Mesothelial cell of epicardium (in vitro differentiated cells): Measurements from ENCODE around the gene FAM32A. TPM values are rescaled to one million over a fixed set of nuclear protein-coding genes. Genes with fewer than 3 reads are reported as not detected.

Source experiments
- DNase-seq, 2 experiments: peaks; one replicate each; pipeline ENCODE4 v3.0.0; 2021; ENCODE audit warnings: low spot score in 2 of 2; ENCODE audit not compliant: unreplicated experiment in 2 of 2
- H3K27ac Mint-ChIP-seq: 2 replicates; pipeline ENCODE4 v1.8.0; 2021; ENCODE audit warnings: mixed read lengths
- H3K27me3 Mint-ChIP-seq: 2 replicates; pipeline ENCODE4 v1.8.0; 2021; ENCODE audit warnings: low read depth, mixed read lengths
- H3K36me3 Mint-ChIP-seq: 2 replicates; pipeline ENCODE4 v1.8.0; 2021; ENCODE audit warnings: mixed read lengths
- H3K4me1 Mint-ChIP-seq: 2 replicates; pipeline ENCODE4 v1.8.0; 2021; ENCODE audit warnings: mixed read lengths
- H3K4me3 Mint-ChIP-seq: 2 replicates; pipeline ENCODE4 v1.8.0; 2021; ENCODE audit warnings: mild to moderate bottlenecking, moderate library complexity, mixed read lengths
- H3K9me3 Mint-ChIP-seq: 2 replicates; pipeline ENCODE4 v1.8.0; 2021; ENCODE audit warnings: mixed read lengths
- total RNA-seq: library from RNA; stranded (reverse); gene quantifications from 3 replicates; pipeline ENCODE4 v1.2.1, GENCODE V29; 2021
- TF ChIP-seq, protein P1 (sequence below): fragments of 200-600 bp; sonication (generic); IDR thresholded peaks from one replicate; pipeline ENCODE4 v1.5.0; 2021; ENCODE audit warnings: antibody characterized with exemption; ENCODE audit not compliant: unreplicated experiment

Gene FAM32A
- total RNA-seq, 1 donor from 2014 or later, result 90.3 TPM

DNA sequence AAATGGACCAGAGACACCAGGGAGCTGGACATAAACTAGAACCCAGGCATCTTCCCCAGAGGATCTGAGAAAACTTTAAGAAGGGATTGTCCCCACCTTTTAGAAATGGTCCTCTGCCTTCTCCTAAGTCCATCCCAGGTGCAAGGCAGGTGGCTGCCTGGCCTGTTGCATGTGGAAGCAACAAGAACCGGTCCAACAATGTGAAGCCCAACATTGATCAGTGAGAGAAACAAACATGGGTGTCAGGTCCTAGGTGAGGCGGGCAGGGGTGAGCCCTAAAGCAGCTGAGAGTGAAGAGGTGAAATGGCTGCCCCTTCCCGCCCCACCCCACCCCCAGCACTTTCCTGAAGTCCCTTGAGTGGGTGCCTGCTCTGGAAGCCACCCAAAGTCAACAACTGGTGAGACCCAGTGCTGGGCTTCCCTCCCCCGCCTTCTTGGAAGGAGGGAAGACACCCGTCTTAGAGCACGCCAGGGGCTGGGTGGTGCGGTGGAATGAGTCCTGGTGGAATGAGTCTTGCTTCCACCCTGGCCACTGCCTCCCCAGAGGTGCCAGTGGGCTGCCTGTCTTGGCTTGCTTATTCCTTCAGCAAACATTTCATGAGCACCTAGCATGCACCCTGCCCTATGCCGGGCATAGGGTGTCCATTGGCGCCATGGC, 14.2 kb downstream of the FAM32A start:
- peaks cover 15% of the 10 kb centered on the region for H3K4me1 Mint-ChIP-seq
- no peak for DNase-seq
- H3K4me3 Mint-ChIP-seq, result peak overlapping the region; percentile 70
- H3K27me3 Mint-ChIP-seq, result no peaks in the 10 kb centered on the region
- TF ChIP-seq, protein P1, sequence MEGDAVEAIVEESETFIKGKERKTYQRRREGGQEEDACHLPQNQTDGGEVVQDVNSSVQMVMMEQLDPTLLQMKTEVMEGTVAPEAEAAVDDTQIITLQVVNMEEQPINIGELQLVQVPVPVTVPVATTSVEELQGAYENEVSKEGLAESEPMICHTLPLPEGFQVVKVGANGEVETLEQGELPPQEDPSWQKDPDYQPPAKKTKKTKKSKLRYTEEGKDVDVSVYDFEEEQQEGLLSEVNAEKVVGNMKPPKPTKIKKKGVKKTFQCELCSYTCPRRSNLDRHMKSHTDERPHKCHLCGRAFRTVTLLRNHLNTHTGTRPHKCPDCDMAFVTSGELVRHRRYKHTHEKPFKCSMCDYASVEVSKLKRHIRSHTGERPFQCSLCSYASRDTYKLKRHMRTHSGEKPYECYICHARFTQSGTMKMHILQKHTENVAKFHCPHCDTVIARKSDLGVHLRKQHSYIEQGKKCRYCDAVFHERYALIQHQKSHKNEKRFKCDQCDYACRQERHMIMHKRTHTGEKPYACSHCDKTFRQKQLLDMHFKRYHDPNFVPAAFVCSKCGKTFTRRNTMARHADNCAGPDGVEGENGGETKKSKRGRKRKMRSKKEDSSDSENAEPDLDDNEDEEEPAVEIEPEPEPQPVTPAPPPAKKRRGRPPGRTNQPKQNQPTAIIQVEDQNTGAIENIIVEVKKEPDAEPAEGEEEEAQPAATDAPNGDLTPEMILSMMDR, result no peak
- no peak overlapping the region for H3K27ac Mint-ChIP-seq
- H3K9me3 Mint-ChIP-seq, result no peaks in the 10 kb centered on the region
- peaks cover 15% of the 10 kb centered on the region for H3K36me3 Mint-ChIP-seq

DNA sequence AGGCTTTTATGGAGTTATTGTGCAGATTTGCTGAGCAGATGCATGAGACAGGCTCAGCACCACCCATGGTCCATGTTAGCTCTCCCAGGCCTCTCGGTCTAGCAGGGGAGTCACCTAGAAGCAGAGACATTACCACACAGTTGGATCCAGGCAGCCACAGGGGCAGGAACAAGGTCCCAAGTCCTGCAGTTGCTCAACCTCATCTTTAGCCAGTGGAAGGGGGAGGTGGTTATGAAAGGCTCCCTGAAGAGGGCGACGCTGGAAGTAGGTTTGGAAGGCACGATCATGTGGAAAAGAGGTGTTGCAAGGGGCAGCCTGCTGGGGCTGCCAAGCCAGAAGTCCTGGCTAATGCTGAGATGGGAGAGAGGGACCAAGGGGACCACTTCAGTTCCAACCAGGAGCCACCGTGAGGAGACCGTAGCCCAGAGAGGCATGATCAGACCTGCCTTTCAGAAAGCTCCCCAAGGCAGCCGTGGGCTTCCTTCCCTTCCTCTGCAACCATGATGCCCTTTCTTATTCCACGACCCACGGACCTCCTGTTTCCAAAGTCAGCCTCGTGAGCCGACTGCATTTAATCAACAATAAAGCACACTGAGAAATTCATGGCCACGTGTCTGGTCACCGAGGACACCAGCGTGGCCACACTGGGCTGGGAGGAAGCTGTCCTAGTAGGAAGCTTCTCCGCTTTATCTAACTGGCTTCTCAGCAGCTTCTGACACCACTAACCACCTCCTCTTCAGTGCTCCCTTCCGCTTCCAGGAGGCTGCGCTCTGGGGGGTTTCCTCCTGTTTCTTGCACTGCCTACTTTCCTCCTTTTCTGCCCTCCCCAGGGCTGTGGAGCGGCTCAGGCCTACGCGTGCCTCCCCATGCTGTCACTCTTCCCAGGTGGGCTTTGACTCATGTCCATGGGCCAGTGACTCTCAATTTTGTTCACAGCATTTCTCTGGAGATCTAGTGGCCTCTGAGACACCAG, 15.1 kb downstream of the FAM32A start:
- DNase-seq, result no peak
- H3K27me3 Mint-ChIP-seq, result no peaks in the 10 kb centered on the region
- H3K4me1 Mint-ChIP-seq, result peaks cover 15% of the 10 kb centered on the region
- TF ChIP-seq, protein P1, result no peak
- no peak overlapping the region for H3K27ac Mint-ChIP-seq
- no peak overlapping the region for H3K4me3 Mint-ChIP-seq
- H3K36me3 Mint-ChIP-seq, result peaks cover 13% of the 10 kb centered on the region
- no peaks in the 10 kb centered on the region for H3K9me3 Mint-ChIP-seq

DNA sequence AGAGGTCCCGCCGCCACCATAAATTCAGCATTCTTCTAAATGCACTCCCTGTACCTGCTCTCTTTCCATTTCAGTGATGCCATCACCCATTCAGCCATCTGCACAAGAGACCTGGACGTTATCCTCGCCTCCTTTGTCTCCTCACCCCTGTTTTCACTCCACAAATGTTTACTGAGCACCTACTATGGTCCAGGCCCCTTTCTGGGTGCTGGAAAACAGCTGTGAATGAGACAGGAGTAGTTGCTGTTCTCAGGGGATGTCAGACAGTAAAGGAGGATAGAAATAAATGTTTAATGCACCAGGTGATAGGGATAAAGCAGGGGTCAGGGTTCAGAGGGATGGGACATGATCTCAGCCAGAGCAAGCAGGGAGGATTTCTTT, 15.8 kb downstream of the FAM32A start:
- no peak overlapping the region for H3K27ac Mint-ChIP-seq
- H3K27me3 Mint-ChIP-seq, result no peaks in the 10 kb centered on the region
- peaks cover 15% of the 10 kb centered on the region for H3K4me1 Mint-ChIP-seq
- H3K9me3 Mint-ChIP-seq, result no peaks in the 10 kb centered on the region
- no peak for DNase-seq
- no peak overlapping the region for H3K4me3 Mint-ChIP-seq
- peaks cover 13% of the 10 kb centered on the region for H3K36me3 Mint-ChIP-seq
- TF ChIP-seq, protein P1, result no peak

DNA sequence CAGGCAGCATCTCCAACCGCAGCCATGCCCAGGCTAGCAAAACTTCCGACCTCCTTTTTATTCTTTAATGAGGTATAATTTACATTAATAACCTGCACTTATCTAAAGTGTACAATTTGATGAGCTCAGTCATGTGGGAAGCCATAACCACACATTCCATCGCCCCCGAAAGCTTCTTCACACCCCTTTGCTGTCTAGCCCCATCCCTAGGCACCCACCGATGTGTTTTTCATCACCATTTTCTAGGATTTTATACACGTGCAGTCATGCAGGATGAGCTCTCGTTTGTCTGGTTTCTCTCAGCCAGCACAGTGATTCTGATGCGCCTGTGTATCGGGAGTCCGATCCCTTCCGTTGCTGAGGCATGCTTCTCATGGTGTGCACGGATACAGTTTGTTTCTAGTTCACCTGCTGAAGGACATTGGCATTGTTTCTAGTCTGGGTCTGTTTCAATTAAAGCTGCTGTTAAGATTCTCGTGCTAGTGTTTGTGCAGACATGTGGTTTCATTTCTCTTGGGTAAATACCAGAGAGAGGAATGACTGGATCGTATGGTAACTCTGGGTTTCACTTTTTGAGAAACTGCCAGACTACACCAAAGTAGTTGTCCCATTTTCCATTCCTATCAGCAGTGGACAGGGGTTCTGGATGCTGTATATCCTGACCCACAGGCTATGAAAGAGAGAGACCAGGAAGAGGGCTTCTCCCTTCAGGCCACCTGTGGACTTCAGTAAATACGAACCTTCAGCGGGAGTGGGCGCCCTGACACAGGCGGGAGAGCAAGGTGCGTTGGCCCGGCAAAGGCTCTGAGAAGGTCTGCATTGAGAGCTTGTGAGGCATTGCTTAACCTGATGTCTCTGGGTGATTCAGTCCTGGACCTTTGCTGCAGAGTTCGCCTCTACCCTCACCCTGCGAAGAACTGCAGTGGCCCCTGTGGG, 17.4 kb downstream of the FAM32A start:
- Mint-ChIP-seq H3K36me3 (peaks cover 15% of the 10 kb centered on the region), H3K27ac (no peak overlapping the region), H3K4me1 (peaks cover 8% of the 10 kb centered on the region), H3K27me3 (no peaks in the 10 kb centered on the region), H3K9me3 (no peaks in the 10 kb centered on the region), H3K4me3 (no peak overlapping the region)
- no peak for DNase-seq
- TF ChIP-seq, protein P1, result no peak

- TF ChIP-seq, protein P1, result no peak
- H3K36me3 Mint-ChIP-seq, result peaks cover 18% of the 10 kb centered on the region
Measured at GRCh38 chr19:16203256-16204004, 18.2 kb downstream of the FAM32A start.

More at GRCh38 chr19:16203256-16204004, 18.2 kb downstream of the FAM32A start:
- H3K4me1 Mint-ChIP-seq, result peaks cover 7% of the 10 kb centered on the region
- H3K9me3 Mint-ChIP-seq, result no peaks in the 10 kb centered on the region
- H3K4me3 Mint-ChIP-seq, result no peak overlapping the region
- DNase-seq, result no peak
- H3K27me3 Mint-ChIP-seq, result no peaks in the 10 kb centered on the region
- no peak overlapping the region for H3K27ac Mint-ChIP-seq
